GM15510 (cell line): Measurements from ENCODE around the gene TMEM35B.

Source experiments
- POLR2A ChIP-seq: IDR thresholded peaks from 3 replicates; pipeline ENCODE4 v1.6.1; 2011; ENCODE audit warnings: borderline replicate concordance; ENCODE audit not compliant: insufficient read length; ENCODE audit errors: extremely low read depth

Gene TMEM35B

GRCh38 chr1:34984793-34985608 lies at the start of gene TMEM35B:
TSS of gene TMEM35B (minus strand) at chr1:34985347. CDS start at chr1:34985305, 42 bp downstream.
- peak; percentile 78 for TF ChIP-seq POLR2A

GRCh38 chr1:35033346-35033745 lies 48.2 kb upstream of the TMEM35B start:
- TF ChIP-seq POLR2A: no peak

- TF ChIP-seq POLR2A: no peak
Observed at GRCh38 chr1:35032384-35032739, 47.2 kb upstream of the TMEM35B start.

GRCh38 chr1:35030756-35031446 lies 45.8 kb upstream of the TMEM35B start:
- no peak for TF ChIP-seq POLR2A

- no peak for TF ChIP-seq POLR2A
Observed at GRCh38 chr1:35030338-35030737, 45.2 kb upstream of the TMEM35B start.

GRCh38 chr1:35029761-35030160 lies 44.6 kb upstream of the TMEM35B start:
- no peak for TF ChIP-seq POLR2A

GRCh38 chr1:35016406-35016805 lies 31.3 kb upstream of the TMEM35B start:
- no peak for TF ChIP-seq POLR2A

GRCh38 chr1:35014486-35014885 lies 29.3 kb upstream of the TMEM35B start:
- no peak for TF ChIP-seq POLR2A

- no peak for TF ChIP-seq POLR2A
Observed at GRCh38 chr1:35005711-35006110, 20.6 kb upstream of the TMEM35B start.

GRCh38 chr1:35001743-35002142 lies 16.6 kb upstream of the TMEM35B start:
- TF ChIP-seq POLR2A: no peak

- TF ChIP-seq POLR2A: no peak
Observed at GRCh38 chr1:34994878-34995277, 9.7 kb upstream of the TMEM35B start.

GRCh38 chr1:34988581-34988980 lies 3.4 kb upstream of the TMEM35B start:
- TF ChIP-seq POLR2A: no peak

- TF ChIP-seq POLR2A: no peak
Observed at GRCh38 chr1:34988147-34988546, 3.0 kb upstream of the TMEM35B start.

GRCh38 chr1:34987018-34987417 lies 1.9 kb upstream of the TMEM35B start:
- no peak for TF ChIP-seq POLR2A

- TF ChIP-seq POLR2A: no peak
Observed at GRCh38 chr1:34984435-34984792, 733 bp downstream of the TMEM35B start.
